Measurements from ENCODE around the gene CIAO2A. TPM values are rescaled to one million over a fixed set of nuclear protein-coding genes. Genes with fewer than 3 reads are reported as not detected.

CIAO2A gene
- polyA plus RNA-seq, 1 donor from 2014 or later, result 156 TPM

Small RNA genes lying within 50 kb of the gene (small RNA-seq; reads per million reads assigned to genes)
- gene RF00019, result 0 to 1.2 (median 0) reads per million in 3 experiments

Other genes starting within 250 kb of the CIAO2A start
- 0.18 and 0.78 TPM in 2 replicates for gene DAPK2, start 47.4 kb downstream of the CIAO2A start, polyA plus RNA-seq
- 35.7 and 44.7 TPM in 2 replicates for gene SNX1, start 2.1 kb upstream of the CIAO2A start, polyA plus RNA-seq
- gene SNX22, start 57.9 kb upstream of the CIAO2A start, polyA plus RNA-seq, result 0.38 and 0.73 TPM in 2 replicates
- 202 and 206 TPM in 2 replicates for gene PPIB, start 69.2 kb upstream of the CIAO2A start, polyA plus RNA-seq

Data from neural cell (in vitro differentiated cells).